Measurements from ENCODE around the gene INSL3.

INSL3 gene

DNA sequence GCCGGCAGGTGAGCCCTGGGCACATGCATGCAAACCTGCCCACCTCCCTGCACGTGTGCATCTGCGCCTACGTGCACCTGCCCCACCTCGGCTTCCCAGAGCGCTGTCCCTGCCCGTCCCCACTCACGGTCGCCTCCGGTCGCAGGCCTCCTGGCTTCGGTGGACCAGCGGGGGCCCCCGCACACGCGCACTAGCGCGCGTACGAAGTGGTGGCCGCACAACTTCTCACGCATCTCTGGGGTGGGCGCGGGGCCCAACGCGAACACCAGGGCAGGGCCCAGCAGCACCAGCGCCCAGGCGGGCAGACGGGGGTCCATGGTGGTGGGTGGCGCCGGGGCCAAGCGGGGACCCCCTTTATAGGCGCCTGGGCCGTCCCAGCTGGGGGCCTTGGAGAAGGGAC, at the start of gene INSL3:
Gene INSL3, minus strand, starts transcription at position 330 of the 400 bp plus-strand sequence. Its CDS starts 13 bp downstream, at position 317.
- no peak for DNase-seq (ENCODE audit: low read depth)
- TF ChIP-seq CTCF (conservative IDR thresholded peaks at IDR 0.05; ENCODE audit: low read depth, low read length), result no peak
- H3K4me3 ChIP-seq (ENCODE audit: low read depth, low read length), result no peak within 1 kb of the TSS

DNA sequence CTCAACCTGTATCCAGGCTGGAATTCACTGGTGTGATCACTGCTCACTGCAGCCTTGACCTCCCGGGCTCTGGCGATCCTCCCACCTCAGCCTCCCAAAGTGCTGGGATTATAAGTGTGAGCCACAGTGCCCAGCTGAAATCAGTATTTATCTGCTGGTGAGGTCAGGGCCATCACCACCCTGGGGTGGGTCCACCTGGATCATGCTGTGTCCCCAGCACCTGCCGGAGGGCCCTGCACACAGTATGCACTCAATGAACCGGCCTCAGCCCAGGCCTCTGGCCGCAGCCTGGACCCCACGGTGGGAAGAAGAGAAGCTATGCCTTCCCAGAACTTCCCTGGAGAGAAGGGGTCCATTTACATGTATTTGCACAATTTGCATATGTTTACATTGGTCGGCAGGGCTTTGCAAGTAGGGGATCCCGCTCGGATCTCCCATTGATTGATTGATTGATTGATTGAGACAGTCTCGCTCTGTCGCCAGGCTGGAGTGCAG, 47.8 kb upstream of the INSL3 start:
- H3K4me3 ChIP-seq (ENCODE audit: low read depth, low read length), result no peak overlapping the region
- DNase-seq (ENCODE audit: low read depth), result no peak
- no peak for TF ChIP-seq CTCF (conservative IDR thresholded peaks at IDR 0.05; ENCODE audit: low read depth, low read length)

GRCh38 chr19:17868669-17869068, 47.4 kb upstream of the INSL3 start:
- no peak for DNase-seq (ENCODE audit: low read depth)
- no peak overlapping the region for H3K4me3 ChIP-seq (ENCODE audit: low read depth, low read length)
- TF ChIP-seq CTCF (conservative IDR thresholded peaks at IDR 0.05; ENCODE audit: low read depth, low read length), result no peak

DNA sequence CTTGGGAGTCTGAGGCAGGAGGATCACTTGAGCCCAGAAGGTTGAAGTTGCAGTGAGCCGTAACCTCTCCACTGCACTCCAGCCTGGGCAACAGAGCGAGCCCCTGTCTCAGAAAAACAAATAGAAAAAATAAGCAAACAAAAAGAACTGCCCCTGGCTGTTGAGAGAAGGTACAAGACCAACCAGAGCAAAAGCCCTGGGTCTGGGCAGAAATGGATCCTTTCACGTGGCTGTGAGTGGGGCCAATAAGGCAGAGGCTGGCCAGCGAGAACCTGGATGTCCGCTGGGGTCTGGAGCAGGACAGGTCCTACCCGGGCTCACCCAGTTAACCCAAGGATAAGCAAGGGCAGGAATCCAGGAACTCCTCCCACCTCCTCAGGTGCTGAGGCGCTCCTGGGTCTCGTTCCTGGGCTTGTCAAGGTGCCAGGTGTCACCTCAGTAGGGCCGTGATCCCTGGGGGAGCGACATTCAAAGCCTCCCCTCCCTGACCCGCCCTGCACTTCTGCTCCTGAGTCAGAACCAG, 45.7 kb upstream of the INSL3 start:
- H3K4me3 ChIP-seq (ENCODE audit: low read depth, low read length), result no peak overlapping the region
- no peak for DNase-seq (ENCODE audit: low read depth)
- TF ChIP-seq CTCF (conservative IDR thresholded peaks at IDR 0.05; ENCODE audit: low read depth, low read length), result no peak

- DNase-seq (ENCODE audit: low read depth), result no peak
- no peak overlapping the region for H3K4me3 ChIP-seq (ENCODE audit: low read depth, low read length)
- TF ChIP-seq CTCF (conservative IDR thresholded peaks at IDR 0.05; ENCODE audit: low read depth, low read length), result no peak
These were observed 45.1 kb upstream of the INSL3 start for GRCh38 chr19:17866312-17866963.

GRCh38 chr19:17865364-17866311, 44.3 kb upstream of the INSL3 start:
- no peak for DNase-seq (ENCODE audit: low read depth)
- H3K4me3 ChIP-seq (ENCODE audit: low read depth, low read length), result no peak overlapping the region
- no peak for TF ChIP-seq CTCF (conservative IDR thresholded peaks at IDR 0.05; ENCODE audit: low read depth, low read length)

Measured in choroid plexus epithelial cell (primary cell).